ENCODE results near the gene CBX7.

DNA sequence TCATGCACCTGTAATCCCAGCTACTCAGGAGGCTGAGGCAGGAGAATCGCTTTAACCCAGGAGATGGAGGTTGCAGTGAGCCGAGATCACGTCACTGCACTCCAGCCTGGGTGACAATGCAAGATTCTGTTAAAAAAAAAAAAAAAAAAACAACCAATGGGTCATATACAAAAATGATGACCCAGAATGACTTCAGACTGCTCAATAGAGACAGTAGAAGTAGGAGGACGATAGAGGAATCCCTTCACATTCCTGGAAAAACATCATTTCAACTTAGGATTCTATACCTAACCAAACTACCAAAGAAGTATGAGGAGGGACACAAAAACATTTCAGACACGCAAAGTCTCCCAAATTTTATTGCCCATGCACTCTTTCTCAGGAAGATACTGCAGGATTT, 14.1 kb upstream of the CBX7 start:
- TF ChIP-seq, protein P1, sequence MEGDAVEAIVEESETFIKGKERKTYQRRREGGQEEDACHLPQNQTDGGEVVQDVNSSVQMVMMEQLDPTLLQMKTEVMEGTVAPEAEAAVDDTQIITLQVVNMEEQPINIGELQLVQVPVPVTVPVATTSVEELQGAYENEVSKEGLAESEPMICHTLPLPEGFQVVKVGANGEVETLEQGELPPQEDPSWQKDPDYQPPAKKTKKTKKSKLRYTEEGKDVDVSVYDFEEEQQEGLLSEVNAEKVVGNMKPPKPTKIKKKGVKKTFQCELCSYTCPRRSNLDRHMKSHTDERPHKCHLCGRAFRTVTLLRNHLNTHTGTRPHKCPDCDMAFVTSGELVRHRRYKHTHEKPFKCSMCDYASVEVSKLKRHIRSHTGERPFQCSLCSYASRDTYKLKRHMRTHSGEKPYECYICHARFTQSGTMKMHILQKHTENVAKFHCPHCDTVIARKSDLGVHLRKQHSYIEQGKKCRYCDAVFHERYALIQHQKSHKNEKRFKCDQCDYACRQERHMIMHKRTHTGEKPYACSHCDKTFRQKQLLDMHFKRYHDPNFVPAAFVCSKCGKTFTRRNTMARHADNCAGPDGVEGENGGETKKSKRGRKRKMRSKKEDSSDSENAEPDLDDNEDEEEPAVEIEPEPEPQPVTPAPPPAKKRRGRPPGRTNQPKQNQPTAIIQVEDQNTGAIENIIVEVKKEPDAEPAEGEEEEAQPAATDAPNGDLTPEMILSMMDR (IDR thresholded peaks at IDR 0.05; ENCODE audit: insufficient read depth, low read length), result no peak
- TF ChIP-seq GABPA (IDR thresholded peaks at IDR 0.05; ENCODE audit: low read depth) (no peak), POLR2AphosphoS5 (IDR thresholded peaks at IDR 0.05; ENCODE audit: low read depth) (no peak)
- TF ChIP-seq, protein P2, sequence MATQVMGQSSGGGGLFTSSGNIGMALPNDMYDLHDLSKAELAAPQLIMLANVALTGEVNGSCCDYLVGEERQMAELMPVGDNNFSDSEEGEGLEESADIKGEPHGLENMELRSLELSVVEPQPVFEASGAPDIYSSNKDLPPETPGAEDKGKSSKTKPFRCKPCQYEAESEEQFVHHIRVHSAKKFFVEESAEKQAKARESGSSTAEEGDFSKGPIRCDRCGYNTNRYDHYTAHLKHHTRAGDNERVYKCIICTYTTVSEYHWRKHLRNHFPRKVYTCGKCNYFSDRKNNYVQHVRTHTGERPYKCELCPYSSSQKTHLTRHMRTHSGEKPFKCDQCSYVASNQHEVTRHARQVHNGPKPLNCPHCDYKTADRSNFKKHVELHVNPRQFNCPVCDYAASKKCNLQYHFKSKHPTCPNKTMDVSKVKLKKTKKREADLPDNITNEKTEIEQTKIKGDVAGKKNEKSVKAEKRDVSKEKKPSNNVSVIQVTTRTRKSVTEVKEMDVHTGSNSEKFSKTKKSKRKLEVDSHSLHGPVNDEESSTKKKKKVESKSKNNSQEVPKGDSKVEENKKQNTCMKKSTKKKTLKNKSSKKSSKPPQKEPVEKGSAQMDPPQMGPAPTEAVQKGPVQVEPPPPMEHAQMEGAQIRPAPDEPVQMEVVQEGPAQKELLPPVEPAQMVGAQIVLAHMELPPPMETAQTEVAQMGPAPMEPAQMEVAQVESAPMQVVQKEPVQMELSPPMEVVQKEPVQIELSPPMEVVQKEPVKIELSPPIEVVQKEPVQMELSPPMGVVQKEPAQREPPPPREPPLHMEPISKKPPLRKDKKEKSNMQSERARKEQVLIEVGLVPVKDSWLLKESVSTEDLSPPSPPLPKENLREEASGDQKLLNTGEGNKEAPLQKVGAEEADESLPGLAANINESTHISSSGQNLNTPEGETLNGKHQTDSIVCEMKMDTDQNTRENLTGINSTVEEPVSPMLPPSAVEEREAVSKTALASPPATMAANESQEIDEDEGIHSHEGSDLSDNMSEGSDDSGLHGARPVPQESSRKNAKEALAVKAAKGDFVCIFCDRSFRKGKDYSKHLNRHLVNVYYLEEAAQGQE (IDR thresholded peaks at IDR 0.05; ENCODE audit: insufficient replicate concordance, low read depth), result no peak

Data from HL-60 (cell line).